ENCODE measurements around the gene BBX. TPM values are rescaled to one million over a fixed set of nuclear protein-coding genes. Genes with fewer than 3 reads are reported as not detected.
A peak's percentile ranks its signal among the peaks of the same experiment; 100 is the strongest.

BBX gene
- total RNA-seq, 1 experiment from 2014 or later: 45.0 TPM

DNA sequence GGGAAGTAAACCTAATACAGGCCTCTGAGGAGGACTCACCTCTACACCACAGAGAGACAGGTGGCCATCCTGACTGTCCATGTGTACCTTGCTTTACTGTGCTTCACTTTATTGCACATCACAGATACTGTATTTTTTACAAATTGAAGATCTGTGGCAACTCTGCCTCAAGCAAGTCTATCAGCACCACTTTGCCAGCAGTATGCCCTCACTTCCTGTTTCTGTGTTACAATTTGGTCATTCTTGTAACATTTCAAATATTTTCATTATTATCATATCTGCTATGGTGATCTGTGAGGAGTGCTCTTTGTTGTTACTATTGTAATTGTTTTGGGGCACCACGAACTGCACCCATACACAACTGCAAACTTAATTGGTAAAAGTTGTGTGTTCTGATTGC, 78.0 kb downstream of the BBX start:
- no peak for ATAC-seq
- Mint-ChIP-seq H3K36me3 (peaks cover 17% of the 10 kb centered on the region), H3K4me1 (peaks cover 60% of the 10 kb centered on the region), H3K9me3 (peaks cover 16% of the 10 kb centered on the region), H3K27ac (peak overlapping the region; percentile 56; the same call in 1 of the 2 replicates), H3K4me3 (no peak overlapping the region), H3K27me3 (ENCODE audit: low read depth) (no peaks in the 10 kb centered on the region)
- ChIA-PET POLR2A (no interaction called here), CTCF (no interaction called here)
- no peak for TF ChIP-seq CREM (CRISPR knock-in tag; IDR thresholded peaks at IDR 0.05)
- no peak for TF ChIP-seq ATF1 (CRISPR knock-in tag; IDR thresholded peaks at IDR 0.05)
- no peak for TF ChIP-seq NR3C1 (CRISPR knock-in tag; conservative IDR thresholded peaks at IDR 0.05; ENCODE audit: low read depth)
- TF ChIP-seq KAT7 (CRISPR knock-in tag; IDR thresholded peaks at IDR 0.05; ENCODE audit: borderline replicate concordance): no peak
- TF ChIP-seq SMAD4 (CRISPR knock-in tag; IDR thresholded peaks at IDR 0.05): no peak
- TF ChIP-seq CREB1 (CRISPR knock-in tag; IDR thresholded peaks at IDR 0.05): no peak
- no peak for TF ChIP-seq TCF7 (CRISPR knock-in tag; IDR thresholded peaks at IDR 0.05; ENCODE audit: low read depth)
- no peak for TF ChIP-seq GTF2I (CRISPR knock-in tag; conservative IDR thresholded peaks at IDR 0.05)
- TF ChIP-seq AR (CRISPR knock-in tag; IDR thresholded peaks at IDR 0.05): no peak
- DNase-seq (ENCODE audit: low spot score): no peak

DNA sequence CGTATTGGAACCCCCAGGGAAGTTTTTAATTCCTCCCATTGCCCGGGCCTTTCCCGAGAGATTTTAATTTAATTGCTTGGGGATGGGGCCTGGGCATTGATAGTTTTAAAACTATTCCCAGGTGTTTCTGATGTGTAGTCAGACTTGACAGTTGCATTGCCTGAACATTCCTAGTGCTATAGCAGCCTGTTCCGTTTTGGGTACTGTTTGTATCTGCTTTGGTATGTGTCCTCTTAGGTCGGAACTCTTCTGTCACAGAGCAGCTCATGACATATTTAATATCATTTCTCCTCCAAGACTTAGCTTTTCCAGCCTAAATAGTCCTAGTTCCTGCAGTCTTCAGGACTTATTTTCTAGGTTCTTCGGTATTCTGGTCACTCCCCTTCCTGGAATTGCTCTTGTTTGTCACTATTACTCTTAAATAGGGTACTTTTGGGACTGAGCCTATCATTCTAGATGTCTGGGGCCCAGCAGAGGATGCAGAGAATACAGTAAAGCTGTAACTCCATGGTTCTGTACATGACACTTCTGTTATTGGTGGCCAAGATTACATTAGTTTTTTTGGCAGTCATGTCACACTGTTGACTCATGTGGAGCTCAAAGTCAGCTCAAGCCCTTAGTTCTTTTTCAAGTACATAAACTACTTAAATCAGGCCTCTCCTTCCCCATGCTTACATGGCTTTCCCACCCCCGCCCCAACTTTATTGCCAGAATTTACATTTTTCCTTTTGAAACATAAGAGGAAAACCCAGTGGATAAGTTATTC, 81.5 kb downstream of the BBX start:
- DNase-seq (ENCODE audit: low spot score) (no peak), ATAC-seq (no peak)
- Mint-ChIP-seq H3K27ac (no peak overlapping the region), H3K36me3 (peaks cover 20% of the 10 kb centered on the region), H3K27me3 (ENCODE audit: low read depth) (no peaks in the 10 kb centered on the region), H3K9me3 (peaks cover 26% of the 10 kb centered on the region), H3K4me1 (peaks cover 36% of the 10 kb centered on the region), H3K4me3 (no peak overlapping the region)
- CTCF ChIA-PET: interaction anchor here (1.2 kb wide), 1 partner anchor 56 kb away, joined by 4 read pairs; no protein-coding TSS in a partner anchor
- TF ChIP-seq CREB1 (CRISPR knock-in tag; IDR thresholded peaks at IDR 0.05): no peak
- no peak for TF ChIP-seq TP53 (CRISPR knock-in tag; IDR thresholded peaks at IDR 0.05)
- TF ChIP-seq ZBTB21 (CRISPR knock-in tag; IDR thresholded peaks at IDR 0.05; ENCODE audit: borderline replicate concordance): no peak
- POLR2A ChIA-PET: interaction anchor here (1.4 kb wide), 1 partner anchor 11 kb away, joined by 3 read pairs; no protein-coding TSS in a partner anchor

DNA sequence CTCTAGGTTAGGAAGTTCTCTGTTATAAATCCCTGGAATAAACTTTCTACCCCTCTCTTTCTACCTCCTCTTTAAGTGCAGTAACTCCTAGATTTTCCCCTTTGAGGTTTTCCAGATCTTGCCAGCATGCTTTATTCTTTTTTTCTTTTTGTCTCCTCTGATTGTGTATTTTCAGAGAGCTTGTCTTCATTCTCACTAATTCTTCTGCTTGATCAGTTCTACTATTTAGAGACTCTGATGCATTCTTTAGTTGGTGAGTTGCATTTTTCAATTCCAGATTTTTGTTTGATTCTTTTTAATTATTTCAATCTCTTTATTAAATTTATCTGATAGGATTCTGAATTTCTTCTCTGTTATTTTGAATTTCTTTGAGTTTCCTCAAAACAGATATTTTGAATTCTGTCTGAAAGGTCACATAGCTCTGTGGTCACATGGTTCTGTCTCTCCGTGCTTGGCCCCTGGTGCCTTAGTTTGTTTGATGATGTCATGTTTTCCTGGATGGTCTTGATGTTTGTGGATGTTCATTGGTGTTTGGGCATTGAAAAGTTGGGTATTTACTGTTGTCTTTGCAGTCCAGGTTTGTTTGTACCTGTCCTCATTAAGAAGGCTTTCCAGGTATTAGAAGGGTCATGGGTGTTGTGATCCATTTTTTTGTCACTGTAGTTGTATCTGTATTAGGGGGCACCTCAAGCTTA, 89.2 kb downstream of the BBX start:
- ChIA-PET POLR2A (no interaction called here), CTCF (interaction anchor here (1.5 kb wide), 1 partner anchor 49 kb away, joined by 3 read pairs; no protein-coding TSS in a partner anchor)
- H3K36me3 Mint-ChIP-seq: peaks cover 3% of the 10 kb centered on the region
- H3K27ac Mint-ChIP-seq: peak overlapping the region; percentile 30; the same call in 1 of the 2 replicates
- H3K9me3 Mint-ChIP-seq: peaks cover 10% of the 10 kb centered on the region
- ATAC-seq (no peak), DNase-seq (ENCODE audit: low spot score) (no peak)
- H3K4me1 Mint-ChIP-seq: peaks cover 29% of the 10 kb centered on the region
- TF ChIP-seq CREB1 (CRISPR knock-in tag; IDR thresholded peaks at IDR 0.05): no peak
- no peak for TF ChIP-seq RORB (CRISPR knock-in tag; IDR thresholded peaks at IDR 0.05)
- TF ChIP-seq NR2C2 (CRISPR knock-in tag; IDR thresholded peaks at IDR 0.05): no peak
- no peak for TF ChIP-seq SP1 (CRISPR knock-in tag; conservative IDR thresholded peaks at IDR 0.05)
- TF ChIP-seq USF2 (CRISPR knock-in tag; IDR thresholded peaks at IDR 0.05): no peak
- TF ChIP-seq MLX (CRISPR knock-in tag; IDR thresholded peaks at IDR 0.05): no peak
- TF ChIP-seq E2F5 (CRISPR knock-in tag; IDR thresholded peaks at IDR 0.05): no peak
- no peak for TF ChIP-seq ZSCAN18 (CRISPR knock-in tag; IDR thresholded peaks at IDR 0.05)
- no peak overlapping the region for H3K4me3 Mint-ChIP-seq
- no peaks in the 10 kb centered on the region; the same call in 1 of the 2 replicates for H3K27me3 Mint-ChIP-seq (ENCODE audit: low read depth)

Measured in WTC11 (cell line).